CD4-positive, alpha-beta T cell (primary cell): ENCODE measurements around the gene KRT28. TPM values are rescaled to one million over a fixed set of nuclear protein-coding genes. Genes with fewer than 3 reads are reported as not detected.
"Not testable (repeated sequence)": the region's sequence is repeated elsewhere in the genome, so short reads cannot be mapped to it uniquely, and the experiment has no call there.

Experiments used
- ATAC-seq: fragments of 200-7000 bp; cut with Tn5 transposase; one replicate; pipeline ENCODE4 v1.10.0; 2022; ENCODE audit warnings: mild to moderate bottlenecking; ENCODE audit not compliant: poor library complexity
- CTCF ChIA-PET: fragments of 350-600 bp; sonication (Branson Sonifier 250); formaldehyde crosslinking; loops from one replicate; lab custom pipeline; 2021; ENCODE audit warnings: antibody characterized with exemption, inconsistent platforms; lab: Charles Lee
- POLR2A ChIA-PET: fragments of 350-600 bp; sonication (Branson Sonifier 250); formaldehyde crosslinking; loops from one replicate; lab custom pipeline; 2021; ENCODE audit warnings: antibody characterized with exemption, inconsistent platforms; lab: Charles Lee
- DNase-seq, 14 experiments: peaks; one replicate each; pipeline ENCODE4 v3.0.0-alpha.2; 2013 to 2020; ENCODE audit warnings: mixed read lengths in 2 of 14
- H3K27ac ChIP-seq, 2 donors: one replicate each; pipeline versions ENCODE4 v1.5.1 to v1.7.0; 2013; ENCODE audit warnings: low read length in 2 of 2, low read depth in 1 of 2, mild to moderate bottlenecking in 1 of 2
- H3K27me3 ChIP-seq, 2 experiments: 1 replicate in 1 of 2; 2 replicates in 1 of 2; pipeline versions ENCODE4 v1.6.1 to v1.7.0; 2013; ENCODE audit warnings: low read length in 2 of 2, control low read depth in 1 of 2, mild to moderate bottlenecking in 1 of 2, moderate library complexity in 1 of 2; ENCODE audit not compliant: insufficient read depth in 2 of 2, control insufficient read depth in 1 of 2
- H3K36me3 ChIP-seq: one replicate; pipeline ENCODE4 v1.6.1; 2013; ENCODE audit warnings: low read length, control low read depth; ENCODE audit not compliant: insufficient read depth
- H3K4me1 ChIP-seq: one replicate; pipeline ENCODE4 v1.6.1; 2013; ENCODE audit warnings: low read length, control low read depth; ENCODE audit not compliant: insufficient read depth
- H3K4me3 ChIP-seq: one replicate; pipeline ENCODE4 v1.5.1; 2013; ENCODE audit warnings: mild to moderate bottlenecking, low read length, moderate library complexity
- H3K9me3 ChIP-seq, 2 experiments: 1 replicate in 1 of 2; 2 replicates in 1 of 2; pipeline versions ENCODE4 v1.6.1 to v1.7.0; 2013; ENCODE audit warnings: low read length in 2 of 2, mild to moderate bottlenecking in 2 of 2, control low read depth in 1 of 2, moderate library complexity in 1 of 2; ENCODE audit not compliant: control insufficient read depth in 1 of 2, insufficient read depth in 1 of 2
- H3K27ac Mint-ChIP-seq: one replicate; pipeline ENCODE4 v1.8.0; 2020; ENCODE audit warnings: mixed read lengths
- H3K27me3 Mint-ChIP-seq: one replicate; pipeline ENCODE4 v1.8.0; 2021; ENCODE audit warnings: mixed read lengths
- H3K36me3 Mint-ChIP-seq: one replicate; pipeline ENCODE4 v1.8.0; 2021; ENCODE audit warnings: low read depth, mixed read lengths
- H3K4me1 Mint-ChIP-seq: one replicate; pipeline ENCODE4 v1.8.0; 2021; ENCODE audit warnings: low read depth, mixed read lengths
- H3K4me3 Mint-ChIP-seq: one replicate; pipeline ENCODE4 v1.8.0; 2020; ENCODE audit warnings: mild to moderate bottlenecking, mixed read lengths
- H3K9me3 Mint-ChIP-seq: one replicate; pipeline ENCODE4 v1.8.0; 2020; ENCODE audit warnings: mixed read lengths
- intact Hi-C, 2 experiments: fragments of 100-400 bp; cut with DNase I in 1 of 2; cut with micrococcal nuclease in 1 of 2; formaldehyde crosslinking; loops; one replicate each; pipeline versions ENCODE4 v1.15.1 to v1.9.0; 2023 to 2025; cut with DNase I, micrococcal nuclease
- total RNA-seq, 174 experiments: library from RNA in 2 of 174; stranded (reverse) in 2 of 174; gene quantifications; one replicate each; pipeline ENCODE4 v1.2.3 and lab custom pipeline; 2021 to 2026
- TF ChIP-seq, protein P1 (sequence below): fragments of 200-600 bp; IDR thresholded peaks from one replicate; pipeline ENCODE4 v1.8.0; 2022; ENCODE audit warnings: antibody characterized with exemption, mild to moderate bottlenecking

KRT28 gene
- total RNA-seq, 2 experiments from 2014 or later = not detected

DNA sequence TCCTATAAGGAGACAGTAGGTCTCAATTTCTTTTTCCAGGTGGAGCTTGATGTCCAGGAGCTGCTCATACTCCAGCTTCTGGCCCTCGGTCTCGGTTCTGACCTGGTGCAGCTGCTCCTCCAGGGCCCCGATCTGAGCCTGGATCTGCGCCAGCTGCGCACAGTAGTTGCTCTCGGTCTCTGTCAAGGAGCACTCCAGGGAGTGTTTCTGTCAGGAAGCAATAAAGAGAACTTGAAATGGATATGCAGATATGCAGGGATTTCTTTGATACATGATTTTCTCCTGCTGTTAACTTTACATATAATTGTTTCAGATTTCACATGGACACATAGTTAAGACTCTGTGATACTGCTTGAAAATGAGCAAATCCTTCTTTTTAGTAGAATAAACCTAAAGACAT is 49.4 kb downstream of the KRT28 start:
- H3K9me3 ChIP-seq = no peaks in the 10 kb centered on the region
- H3K4me1 ChIP-seq = no peaks in the 10 kb centered on the region
- intact Hi-C loops = no loop called here
- no peak overlapping the region for H3K4me3 ChIP-seq
- H3K9me3 Mint-ChIP-seq = no peaks in the 10 kb centered on the region
- CTCF ChIA-PET = interaction anchor here (0.8 to 1.1 kb wide), 2 partner anchors 10 to 29 kb away, joined by 3 to 4 read pairs; no protein-coding TSS in a partner anchor
- POLR2A ChIA-PET = no interaction called here
- TF ChIP-seq, protein P1, sequence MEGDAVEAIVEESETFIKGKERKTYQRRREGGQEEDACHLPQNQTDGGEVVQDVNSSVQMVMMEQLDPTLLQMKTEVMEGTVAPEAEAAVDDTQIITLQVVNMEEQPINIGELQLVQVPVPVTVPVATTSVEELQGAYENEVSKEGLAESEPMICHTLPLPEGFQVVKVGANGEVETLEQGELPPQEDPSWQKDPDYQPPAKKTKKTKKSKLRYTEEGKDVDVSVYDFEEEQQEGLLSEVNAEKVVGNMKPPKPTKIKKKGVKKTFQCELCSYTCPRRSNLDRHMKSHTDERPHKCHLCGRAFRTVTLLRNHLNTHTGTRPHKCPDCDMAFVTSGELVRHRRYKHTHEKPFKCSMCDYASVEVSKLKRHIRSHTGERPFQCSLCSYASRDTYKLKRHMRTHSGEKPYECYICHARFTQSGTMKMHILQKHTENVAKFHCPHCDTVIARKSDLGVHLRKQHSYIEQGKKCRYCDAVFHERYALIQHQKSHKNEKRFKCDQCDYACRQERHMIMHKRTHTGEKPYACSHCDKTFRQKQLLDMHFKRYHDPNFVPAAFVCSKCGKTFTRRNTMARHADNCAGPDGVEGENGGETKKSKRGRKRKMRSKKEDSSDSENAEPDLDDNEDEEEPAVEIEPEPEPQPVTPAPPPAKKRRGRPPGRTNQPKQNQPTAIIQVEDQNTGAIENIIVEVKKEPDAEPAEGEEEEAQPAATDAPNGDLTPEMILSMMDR = no peak
- H3K27ac ChIP-seq = no peak overlapping the region
- H3K27ac Mint-ChIP-seq = no peak overlapping the region
- peaks cover 15 to 30% of the 10 kb centered on the region in 2 experiments for H3K27me3 ChIP-seq
- ATAC-seq (no peak), DNase-seq (no peak)
- no peaks in the 10 kb centered on the region for H3K36me3 ChIP-seq
- no peak overlapping the region for H3K4me3 Mint-ChIP-seq
- H3K27me3 Mint-ChIP-seq = peaks cover 67% of the 10 kb centered on the region
- H3K36me3 Mint-ChIP-seq = no peaks in the 10 kb centered on the region
- no peaks in the 10 kb centered on the region for H3K4me1 Mint-ChIP-seq

DNA sequence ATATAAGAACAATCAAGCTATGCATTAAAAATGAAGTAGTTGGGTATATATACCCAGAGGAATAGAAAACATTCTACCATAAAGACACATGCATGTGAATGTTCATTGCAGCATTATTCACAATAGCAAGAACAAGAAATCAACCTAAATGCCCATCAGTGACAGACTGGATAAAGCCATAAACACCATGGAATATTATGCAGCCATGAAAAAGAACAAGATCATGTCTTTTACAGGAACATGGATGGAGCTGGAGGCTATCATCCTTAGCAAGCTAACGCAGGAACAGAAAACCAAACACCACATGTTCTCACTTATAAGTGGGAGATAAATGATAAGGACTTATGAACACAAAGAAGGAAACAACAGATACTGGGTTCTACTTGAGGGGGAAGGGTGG is 51.1 kb downstream of the KRT28 start:
- H3K4me1 ChIP-seq, H3K36me3 Mint-ChIP-seq, H3K27ac ChIP-seq, POLR2A ChIA-PET, ATAC-seq, intact Hi-C loops, H3K9me3 ChIP-seq, DNase-seq, H3K36me3 ChIP-seq, H3K4me3 ChIP-seq, H3K9me3 Mint-ChIP-seq, H3K27ac Mint-ChIP-seq, H3K4me1 Mint-ChIP-seq, CTCF ChIA-PET, H3K4me3 Mint-ChIP-seq: not testable (repeated sequence)
- peaks cover 74% of the 10 kb centered on the region for H3K27me3 Mint-ChIP-seq
- H3K27me3 ChIP-seq = peaks cover 20 to 34% of the 10 kb centered on the region in 2 experiments

Other genes with a start within 250 kb of the KRT28 start
- gene CCR7, start 234.5 kb downstream of the KRT28 start, total RNA-seq = 100 to 1,000 TPM; 170 to 180 TPM
- gene SMARCE1, start 152.1 kb downstream of the KRT28 start, total RNA-seq = 10 to 100 TPM; 65.4 to 68.6 TPM
- not detected for gene KRT222, start 134.8 kb downstream of the KRT28 start, total RNA-seq
- not detected for gene KRT24, start 96.2 kb downstream of the KRT28 start, total RNA-seq
- gene KRT25, start 44.6 kb downstream of the KRT28 start, total RNA-seq = not detected
- gene KRT26, start 27.8 kb downstream of the KRT28 start, total RNA-seq = not detected
- not detected for gene KRT27, start 17.4 kb downstream of the KRT28 start, total RNA-seq
- gene KRT10, start 22.7 kb upstream of the KRT28 start, total RNA-seq = 10 to 100 TPM; 32.2 to 37.1 TPM
- gene KRT12, start 67.3 kb upstream of the KRT28 start, total RNA-seq = not detected
- gene KRT20, start 85.3 kb upstream of the KRT28 start, total RNA-seq = not detected
- gene KRT23, start 137.7 kb upstream of the KRT28 start, total RNA-seq = not detected
- not detected for gene KRT39, start 167.0 kb upstream of the KRT28 start, total RNA-seq
- not detected for gene KRT40, start 184.4 kb upstream of the KRT28 start, total RNA-seq
- not detected for gene KRTAP3-3, start 194.2 kb upstream of the KRT28 start, total RNA-seq
- gene KRTAP3-2, start 199.9 kb upstream of the KRT28 start, total RNA-seq = not detected
- not detected for gene KRTAP3-1, start 209.2 kb upstream of the KRT28 start, total RNA-seq
- not detected for gene KRTAP1-5, start 227.2 kb upstream of the KRT28 start, total RNA-seq
- gene KRTAP1-4, start 230.2 kb upstream of the KRT28 start, total RNA-seq = not detected
- not detected for gene KRTAP1-3, start 234.9 kb upstream of the KRT28 start, total RNA-seq
- not detected for gene KRTAP1-1, start 241.5 kb upstream of the KRT28 start, total RNA-seq
- not detected for gene KRTAP2-1, start 247.4 kb upstream of the KRT28 start, total RNA-seq